Bronchial epithelial cell (primary cell): ENCODE results near the gene ACOX3. TPM values are rescaled to one million over a fixed set of nuclear protein-coding genes. Genes with fewer than 3 reads are reported as not detected.

Experiments
- DNase-seq: peaks from one replicate; pipeline ENCODE4 v3.0.0-alpha.2; 2010; ENCODE audit warnings: low read depth
- FAIRE-seq: peaks from 2 replicates; lab custom pipeline; 2011; peaks lifted over from hg19 to GRCh38; lab: Jason Lieb, UNC
- H3K27me3 ChIP-seq: 2 replicates; pipeline ENCODE4 v1.5.1; 2011; ENCODE audit warnings: low read length; ENCODE audit not compliant: control insufficient read depth, insufficient read depth
- H3K36me3 ChIP-seq: 2 replicates; pipeline ENCODE4 v1.5.1; 2011; ENCODE audit warnings: low read length; ENCODE audit not compliant: control insufficient read depth, insufficient read depth
- H3K4me3 ChIP-seq: 2 replicates; pipeline ENCODE4 v1.5.1; 2011; ENCODE audit warnings: mild to moderate bottlenecking, low read depth, low read length, control low read depth
- total RNA-seq: library from RNA; depleted of rRNA; stranded (reverse); fragments of >200 nt; gene quantifications from 2 replicates; pipeline ENCODE4 v1.2.1, GENCODE V29; 2014
- TF ChIP-seq, protein P1 (sequence below): IDR thresholded peaks from 2 replicates; pipeline ENCODE4 v1.5.1; 2011; ENCODE audit warnings: mild to moderate bottlenecking, moderate library complexity, low read length, control low read depth, inconsistent platforms; ENCODE audit not compliant: insufficient read depth, severe bottlenecking

ACOX3 gene
- total RNA-seq, 1 donor from 2014 or later = 12.4 TPM

DNA sequence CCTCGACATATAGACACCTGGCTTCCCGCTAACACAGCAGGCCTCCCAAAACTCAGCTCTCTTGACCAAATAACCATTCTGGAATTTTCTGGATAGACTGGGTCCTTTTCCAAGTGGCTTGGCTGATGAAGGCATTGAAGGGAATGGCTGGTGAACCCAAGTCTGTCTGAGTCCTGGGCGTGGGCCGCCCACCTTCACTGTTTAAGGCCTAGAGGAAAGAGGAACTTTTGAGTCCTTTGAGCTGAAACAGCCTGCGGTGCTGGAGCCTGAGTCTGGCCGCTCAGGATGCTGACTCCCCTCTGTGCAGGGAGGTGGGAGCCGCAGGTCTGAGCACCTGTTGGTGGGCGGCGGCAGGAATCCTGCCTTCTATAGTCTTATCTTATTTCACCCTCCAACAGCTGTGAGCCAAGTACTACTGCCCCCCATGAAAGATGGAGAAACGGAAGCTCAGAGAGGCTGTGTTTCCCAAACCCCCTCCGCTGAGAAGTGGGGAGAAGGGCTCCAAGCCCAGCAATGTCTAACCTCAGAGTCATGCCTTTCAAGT lies 23.4 kb downstream of the ACOX3 start:
- Histone ChIP-seq H3K36me3 (peaks cover 12% of the 10 kb centered on the region), H3K4me3 (no peak overlapping the region), H3K27me3 (no peaks in the 10 kb centered on the region)
- TF ChIP-seq, protein P1, sequence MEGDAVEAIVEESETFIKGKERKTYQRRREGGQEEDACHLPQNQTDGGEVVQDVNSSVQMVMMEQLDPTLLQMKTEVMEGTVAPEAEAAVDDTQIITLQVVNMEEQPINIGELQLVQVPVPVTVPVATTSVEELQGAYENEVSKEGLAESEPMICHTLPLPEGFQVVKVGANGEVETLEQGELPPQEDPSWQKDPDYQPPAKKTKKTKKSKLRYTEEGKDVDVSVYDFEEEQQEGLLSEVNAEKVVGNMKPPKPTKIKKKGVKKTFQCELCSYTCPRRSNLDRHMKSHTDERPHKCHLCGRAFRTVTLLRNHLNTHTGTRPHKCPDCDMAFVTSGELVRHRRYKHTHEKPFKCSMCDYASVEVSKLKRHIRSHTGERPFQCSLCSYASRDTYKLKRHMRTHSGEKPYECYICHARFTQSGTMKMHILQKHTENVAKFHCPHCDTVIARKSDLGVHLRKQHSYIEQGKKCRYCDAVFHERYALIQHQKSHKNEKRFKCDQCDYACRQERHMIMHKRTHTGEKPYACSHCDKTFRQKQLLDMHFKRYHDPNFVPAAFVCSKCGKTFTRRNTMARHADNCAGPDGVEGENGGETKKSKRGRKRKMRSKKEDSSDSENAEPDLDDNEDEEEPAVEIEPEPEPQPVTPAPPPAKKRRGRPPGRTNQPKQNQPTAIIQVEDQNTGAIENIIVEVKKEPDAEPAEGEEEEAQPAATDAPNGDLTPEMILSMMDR = no peak
- DNase-seq (no peak), FAIRE-seq (no peak)

DNA sequence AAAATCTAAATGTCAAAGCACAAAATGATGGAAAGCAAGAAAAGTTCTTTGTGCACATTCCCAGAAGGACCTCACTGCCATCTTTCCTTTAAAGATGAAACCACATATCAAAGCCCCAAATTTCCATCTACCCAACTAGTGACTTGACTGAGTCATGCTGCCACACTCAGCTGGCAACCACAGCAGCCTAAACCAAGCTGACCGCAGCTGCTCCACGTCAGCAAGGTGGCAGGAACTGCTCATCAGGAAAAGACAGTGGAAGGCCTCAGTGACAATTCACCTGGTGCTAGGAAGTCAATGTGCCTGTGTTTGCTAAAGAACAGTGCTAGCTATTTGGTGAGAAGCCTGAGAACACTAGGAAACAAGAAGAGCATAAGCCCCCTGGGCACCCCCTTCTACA lies 26.1 kb downstream of the ACOX3 start:
- Histone ChIP-seq H3K27me3 (no peaks in the 10 kb centered on the region), H3K4me3 (no peak overlapping the region), H3K36me3 (peaks cover 13% of the 10 kb centered on the region)
- FAIRE-seq = no peak
- TF ChIP-seq, protein P1 = no peak
- DNase-seq = no peak

DNA sequence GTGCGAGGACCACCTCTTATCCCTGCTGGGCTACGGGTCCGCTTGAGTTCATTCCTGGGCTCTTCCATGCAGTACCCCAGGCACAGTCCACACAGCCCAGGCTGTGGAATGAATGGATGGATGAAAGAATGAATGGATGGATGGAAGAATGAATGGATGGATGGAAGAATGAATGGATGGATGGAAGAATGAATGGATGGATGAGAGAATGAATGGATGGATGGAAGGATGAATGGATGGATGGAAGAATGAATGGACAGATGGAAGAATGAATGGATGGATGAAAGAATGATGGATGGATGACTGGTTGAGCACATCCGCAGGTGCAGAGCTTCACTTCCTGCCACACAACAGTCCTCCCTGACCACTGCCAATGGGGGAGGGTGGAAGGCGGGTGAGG lies 28.2 kb downstream of the ACOX3 start:
- no peak overlapping the region for H3K4me3 ChIP-seq
- H3K36me3 ChIP-seq = peaks cover 13% of the 10 kb centered on the region
- DNase-seq (no peak), FAIRE-seq (no peak)
- no peaks in the 10 kb centered on the region for H3K27me3 ChIP-seq
- TF ChIP-seq, protein P1 = no peak

DNA sequence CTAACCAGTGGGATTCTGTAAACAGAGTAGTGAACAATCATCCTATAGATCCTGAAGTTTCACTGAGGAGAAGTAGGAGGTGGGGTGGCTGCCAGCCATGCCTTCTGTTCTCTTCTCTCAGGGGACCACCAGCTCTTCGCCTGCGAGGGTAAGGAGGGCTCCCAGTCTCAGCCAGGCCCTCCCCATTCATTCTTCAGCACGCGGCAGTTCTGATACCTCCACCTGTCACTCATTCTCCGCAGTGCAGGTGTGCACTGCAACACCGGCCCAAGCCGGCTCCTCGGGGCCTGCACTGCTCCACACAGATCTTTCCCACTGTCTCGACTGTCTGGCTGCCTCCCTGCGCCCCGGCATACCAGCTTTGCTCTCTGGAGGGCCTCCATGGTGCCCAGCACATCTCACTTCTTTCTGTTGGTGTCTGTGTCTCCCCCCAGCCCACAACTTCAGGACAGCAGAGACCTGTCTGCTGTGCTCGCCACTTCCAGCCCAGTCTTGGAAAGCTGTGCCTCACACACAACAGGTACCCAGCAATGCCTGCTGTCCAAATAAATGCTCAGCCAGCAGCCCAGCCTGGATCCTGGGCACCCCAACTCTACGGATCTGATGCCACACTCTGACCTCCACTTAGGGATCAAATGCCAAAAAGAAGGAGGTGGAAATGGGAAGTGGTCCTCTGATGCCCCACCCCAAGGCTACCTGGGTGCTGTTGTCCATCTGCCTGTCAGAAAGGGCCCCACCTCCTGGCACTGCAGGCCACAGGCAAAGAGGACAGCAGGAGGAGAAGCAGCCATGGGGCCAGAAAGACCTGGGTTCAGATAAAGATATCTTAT lies 29.0 kb downstream of the ACOX3 start:
- H3K27me3 ChIP-seq = no peaks in the 10 kb centered on the region
- no peak for DNase-seq
- H3K4me3 ChIP-seq = no peak overlapping the region
- peaks cover 13% of the 10 kb centered on the region for H3K36me3 ChIP-seq
- no peak for FAIRE-seq
- TF ChIP-seq, protein P1 = no peak

DNA sequence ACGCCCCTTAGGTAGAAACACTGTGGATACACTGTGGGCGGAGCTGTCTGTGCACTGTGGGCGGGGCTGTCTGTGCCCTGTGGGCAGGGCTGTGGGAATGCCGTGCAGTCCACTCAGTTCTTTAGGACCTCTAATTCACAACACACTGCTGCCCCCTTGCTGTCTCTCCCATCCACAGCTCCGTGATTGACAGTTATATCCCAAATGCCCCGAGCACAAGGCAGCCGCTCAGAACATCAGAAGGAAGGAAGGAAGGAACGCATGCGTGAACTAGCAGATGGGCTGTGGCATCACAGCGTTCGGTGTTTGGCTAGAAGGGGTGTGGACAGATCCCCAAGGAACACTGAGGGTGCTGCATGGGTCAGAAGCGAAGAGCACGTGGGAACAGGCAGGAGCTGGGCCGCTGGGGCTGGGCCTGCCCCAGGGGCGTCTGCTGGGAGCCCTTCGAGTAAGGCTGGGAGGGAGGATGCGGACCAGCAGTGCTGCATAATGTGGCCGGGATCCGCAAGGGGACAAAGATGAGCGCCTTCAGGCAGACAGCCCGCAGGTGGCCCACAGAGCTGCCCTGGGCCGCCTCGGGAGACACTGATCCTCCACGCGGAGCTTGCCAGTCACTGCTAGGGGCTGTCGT lies 29.8 kb downstream of the ACOX3 start:
- no peaks in the 10 kb centered on the region for H3K27me3 ChIP-seq
- H3K4me3 ChIP-seq = no peak overlapping the region
- FAIRE-seq = no peak
- peaks cover 12% of the 10 kb centered on the region for H3K36me3 ChIP-seq
- TF ChIP-seq, protein P1 = peak; percentile 26
- DNase-seq = peak; percentile 57
